SK-MEL-5 (cell line): ENCODE results near the gene ZNF618. TPM values are rescaled to one million over a fixed set of nuclear protein-coding genes. Genes with fewer than 3 reads are reported as not detected.
A peak's percentile ranks its signal among the peaks of the same experiment; 100 is the strongest.

Experiments used
- DNase-seq: peaks from one replicate; pipeline ENCODE4 v3.0.0-alpha.2; 2016; ENCODE audit warnings: low read depth, low spot score
- in situ Hi-C: cut with HindIII; loops from 2 replicates; pipeline ENCODE4 v1.10.0; 2016; ENCODE audit warnings: low sequenced_read_pairs, high pct_unique_total_duplicates, low pct_unique_long_range_greater_than_20kb
- total RNA-seq: library from RNA; depleted of rRNA; stranded (reverse); fragments of >200 nt; shearing (Covaris generic); gene quantifications from 2 replicates; pipeline ENCODE4 v1.2.3, GENCODE V29; 2014

Gene ZNF618
- total RNA-seq, 1 experiment from 2014 or later: 2.2 TPM

DNA sequence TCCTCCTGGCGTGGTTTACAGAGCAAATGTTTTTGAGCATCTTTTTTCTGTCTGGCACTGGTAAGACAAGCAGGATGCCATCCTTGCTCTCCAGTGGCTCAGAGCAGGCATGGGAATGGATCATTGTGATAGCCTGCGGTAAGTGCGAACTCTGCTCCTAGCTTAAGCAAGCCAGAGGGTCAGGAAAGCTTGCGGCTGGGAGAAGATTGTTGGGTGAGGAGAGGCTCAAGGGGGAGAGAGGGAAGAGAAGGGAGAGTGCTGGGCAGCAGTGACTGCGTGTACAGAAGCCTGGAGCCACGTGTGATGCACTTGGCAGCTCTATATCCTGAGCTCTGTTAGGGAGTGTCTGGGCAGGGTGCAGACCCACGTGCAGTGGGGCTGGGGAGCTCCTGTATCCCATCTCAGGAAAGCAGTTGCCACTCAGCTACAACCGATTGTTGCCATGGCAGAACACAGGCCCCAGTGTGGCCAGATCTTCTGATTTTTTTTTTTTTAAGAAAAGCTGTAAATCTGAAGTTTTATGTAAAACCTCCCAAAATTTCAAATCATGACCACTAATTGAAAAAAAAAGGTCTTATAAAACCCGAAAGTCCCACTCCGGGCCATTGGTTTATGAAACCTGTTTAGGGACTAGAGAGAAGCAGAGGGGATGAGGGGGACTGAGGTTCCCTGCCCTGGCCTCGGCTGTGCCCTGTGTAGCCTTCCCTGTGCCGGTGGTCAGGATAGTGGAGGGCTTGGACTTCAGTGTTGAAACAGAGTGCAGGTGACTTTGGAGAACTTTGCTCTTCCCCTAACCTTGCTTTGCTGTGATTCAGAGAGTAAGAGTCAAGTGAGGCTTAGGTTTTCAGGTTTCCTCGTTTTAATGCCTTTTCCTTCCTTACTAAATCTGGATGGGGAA is 67.3 kb downstream of the ZNF618 start:
- no peak for DNase-seq

DNA sequence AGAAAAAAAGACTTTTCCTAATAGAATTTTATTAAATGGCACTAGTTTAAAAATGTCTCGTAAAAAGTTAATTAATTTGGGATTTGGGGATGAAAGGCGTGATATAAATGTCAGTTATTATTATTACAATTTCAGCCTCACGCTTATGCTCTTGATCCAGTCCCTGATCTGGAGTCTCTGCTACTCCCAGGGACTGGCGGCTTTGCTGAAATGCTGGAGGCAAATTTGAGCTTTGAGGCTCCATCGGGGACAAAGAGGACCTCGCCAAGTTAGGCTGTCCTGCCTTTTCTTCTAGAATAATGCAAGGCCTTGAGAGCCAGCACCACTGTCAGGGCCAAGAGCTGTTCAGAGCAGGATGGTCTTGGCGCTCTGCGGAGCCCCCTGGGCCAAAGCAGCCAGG is 69.7 kb downstream of the ZNF618 start:
- no peak for DNase-seq
- in situ Hi-C loops: no loop called here

More for the DNA sequence above, 67.3 kb downstream of the ZNF618 start:
- in situ Hi-C loops: no loop called here

DNA sequence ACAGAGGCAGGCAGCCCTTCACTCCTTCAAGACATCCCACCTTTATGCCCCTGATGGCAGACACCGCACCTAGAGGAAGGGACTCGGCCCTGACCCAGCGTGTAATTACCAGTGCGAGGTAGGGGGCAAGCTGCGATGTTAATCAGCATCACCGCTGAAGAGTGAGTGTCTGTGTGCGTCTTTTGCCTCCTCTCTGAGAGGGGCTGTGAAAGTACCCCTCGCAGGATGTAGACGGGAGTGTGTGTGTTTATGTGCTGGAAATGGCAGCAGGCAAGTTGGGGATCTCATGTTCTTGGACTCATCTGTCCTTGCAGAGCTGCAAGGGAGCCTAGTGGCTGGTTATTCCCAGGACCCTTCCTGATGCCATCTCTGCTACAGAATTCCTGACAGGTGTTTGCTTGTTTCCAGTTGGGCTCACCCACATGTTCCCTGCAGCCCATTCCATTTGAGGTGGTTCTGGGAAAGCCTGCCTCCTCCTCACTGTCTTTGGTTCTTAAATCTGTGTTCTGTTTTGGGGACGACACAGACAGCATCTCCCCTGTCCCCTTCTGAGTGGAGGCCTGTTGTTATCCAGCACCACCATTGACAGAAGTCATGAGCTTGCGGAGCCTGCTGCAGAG is 70.5 kb downstream of the ZNF618 start:
- no peak for DNase-seq
- in situ Hi-C loops: no loop called here

DNA sequence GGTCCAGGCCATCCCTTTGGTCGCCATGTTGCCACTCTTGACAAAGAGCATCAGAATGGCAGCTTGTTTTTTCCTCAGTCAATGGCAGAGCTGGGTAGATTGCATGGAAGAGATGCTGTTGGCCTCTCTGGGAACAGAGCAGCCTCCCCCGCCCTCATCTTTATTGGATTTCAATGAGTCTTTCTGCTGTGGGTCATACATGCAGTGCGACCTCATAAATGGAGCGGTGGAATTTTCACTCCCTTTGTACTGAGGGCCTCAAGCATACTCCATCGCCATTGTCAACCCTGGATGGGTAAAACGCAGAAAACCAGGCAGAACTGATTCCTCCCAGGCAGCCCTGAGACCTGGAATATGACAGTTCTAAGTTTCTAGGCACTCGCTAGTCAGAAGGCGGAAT is 71.8 kb downstream of the ZNF618 start:
- DNase-seq: no peak
- in situ Hi-C loops: no loop called here

DNA sequence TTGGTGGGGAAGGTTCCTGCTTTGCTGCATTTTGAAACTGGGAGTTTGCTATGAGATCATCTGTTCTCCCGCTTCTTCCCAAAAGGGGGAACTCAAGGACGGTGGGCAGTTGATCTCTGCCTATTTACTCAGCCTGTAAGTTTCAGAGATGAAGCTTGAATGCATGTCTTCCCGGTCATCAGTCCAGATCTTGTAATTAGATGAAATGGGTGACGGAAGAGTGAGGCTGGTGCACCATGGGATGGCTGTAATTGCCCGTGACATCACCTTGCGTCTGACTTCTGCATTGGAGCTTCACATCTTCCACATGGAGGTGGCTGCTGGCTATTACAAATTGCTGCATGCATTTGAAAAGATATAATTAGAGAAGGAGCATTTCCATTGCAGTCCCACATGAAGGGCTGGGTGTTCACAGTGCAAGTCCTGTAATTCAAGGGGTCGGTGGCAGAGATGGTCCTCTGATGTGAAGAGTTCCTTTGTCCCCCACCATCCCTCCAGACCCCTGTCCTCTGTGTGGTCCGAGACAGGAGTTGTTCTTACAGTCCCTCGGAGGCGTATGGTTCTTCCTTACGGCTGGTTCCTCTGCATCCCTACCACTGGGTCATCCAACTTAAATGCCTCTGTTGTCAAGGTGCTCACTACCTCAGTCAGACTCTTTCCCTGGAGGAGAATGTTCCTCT is 72.9 kb downstream of the ZNF618 start:
- in situ Hi-C loops: no loop called here
- DNase-seq: no peak

DNA sequence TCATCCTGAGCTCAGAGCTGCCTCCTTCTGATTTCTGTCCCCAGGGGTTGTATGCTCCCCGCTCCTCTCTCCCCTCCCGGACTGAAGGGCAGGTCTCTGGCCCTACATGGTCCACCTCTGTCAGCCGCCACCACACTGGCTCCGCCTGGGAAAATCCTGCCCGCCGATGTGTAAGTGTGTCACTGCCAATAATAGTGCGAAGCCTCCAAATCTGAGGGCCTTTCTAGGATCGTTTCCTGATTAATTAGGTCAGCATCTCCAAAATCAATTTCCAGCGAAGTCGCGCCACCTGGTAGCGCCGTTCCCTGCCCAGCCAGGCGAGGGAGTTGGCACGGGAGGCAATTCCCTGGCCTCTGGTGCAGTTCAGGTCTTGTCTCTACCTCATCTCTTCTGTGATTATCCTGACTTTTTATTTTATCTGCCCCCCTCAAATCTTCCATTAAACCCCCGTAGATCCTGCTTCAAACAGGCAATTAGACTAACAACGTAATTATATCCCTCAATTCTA is 73.5 kb downstream of the ZNF618 start:
- in situ Hi-C loops: no loop called here
- no peak for DNase-seq

DNA sequence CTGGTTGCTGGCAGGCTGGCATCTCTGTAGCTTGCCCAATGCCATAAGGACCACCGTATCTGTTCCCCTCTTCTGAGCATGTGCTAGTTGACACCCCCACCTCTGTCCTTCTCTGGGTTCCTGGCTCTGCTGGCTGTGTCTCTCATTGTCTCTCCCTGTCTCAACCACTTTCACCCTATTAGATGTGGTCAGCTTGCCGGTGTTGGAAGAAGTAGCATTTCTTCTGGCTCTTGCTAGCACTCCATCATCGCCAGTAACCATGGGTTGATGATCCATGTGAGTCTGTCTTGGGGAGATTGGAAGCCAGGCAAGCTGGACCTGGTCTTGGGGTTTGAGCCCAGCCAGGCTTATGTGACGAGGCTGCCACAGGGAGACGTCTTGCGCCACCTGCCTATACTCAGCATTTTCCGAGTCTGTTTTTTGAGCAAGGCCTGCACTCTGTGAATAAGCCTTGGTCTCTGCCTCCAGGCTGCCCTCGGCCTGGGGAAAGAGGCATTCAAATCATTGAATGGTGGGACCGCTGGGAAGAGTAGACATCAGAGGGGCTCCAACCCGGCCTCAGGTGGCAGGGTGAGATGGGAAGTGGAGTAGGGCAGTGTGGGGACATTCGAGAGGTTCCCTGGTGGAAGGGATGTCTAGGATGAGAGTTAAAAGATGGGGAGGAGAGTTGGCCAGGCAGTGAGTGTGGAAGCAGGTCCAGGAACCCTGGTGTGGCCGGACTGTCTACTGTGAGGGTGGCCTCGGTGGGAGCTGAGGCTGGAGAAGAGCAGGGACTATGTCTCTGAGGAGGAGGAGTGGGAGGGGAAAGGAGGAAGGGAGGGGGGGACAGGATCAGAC is 74.3 kb downstream of the ZNF618 start:
- in situ Hi-C loops: no loop called here
- DNase-seq: no peak

DNA sequence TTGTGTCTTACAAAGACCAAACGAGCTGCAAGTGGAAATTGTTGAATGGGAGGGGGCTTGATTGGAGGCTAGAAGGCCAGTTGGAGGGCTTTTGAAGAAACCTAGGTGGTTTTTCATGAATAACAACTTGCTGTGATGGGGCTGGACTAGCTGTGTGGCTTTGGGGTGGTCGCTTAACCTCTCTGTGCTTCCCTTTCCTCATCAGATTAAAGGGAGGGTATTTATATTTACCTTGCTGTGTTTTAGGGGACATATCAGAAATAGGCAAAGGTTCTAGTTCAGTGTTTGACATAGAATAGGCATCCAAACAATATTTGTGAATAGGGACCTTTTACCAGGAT is 74.9 kb downstream of the ZNF618 start:
- no peak for DNase-seq
- in situ Hi-C loops: no loop called here

DNA sequence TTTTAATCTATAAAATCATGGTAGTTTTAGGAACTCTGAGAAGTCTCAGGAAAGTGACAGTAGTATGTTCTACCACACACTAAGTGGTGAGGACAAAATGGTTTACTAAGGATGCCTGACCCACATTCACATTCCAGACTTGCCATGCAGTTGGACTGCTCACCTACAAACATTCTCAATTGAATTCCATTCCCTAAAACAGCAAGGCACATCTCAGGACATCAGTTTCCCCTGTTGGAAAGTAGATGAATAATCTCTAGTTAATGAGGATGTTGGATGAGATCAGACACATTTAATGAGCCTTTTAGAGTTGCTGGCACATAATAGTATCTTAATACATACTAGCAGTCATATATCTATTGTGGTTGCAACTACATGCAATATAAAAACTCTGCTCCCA is 76.6 kb downstream of the ZNF618 start:
- DNase-seq: no peak
- in situ Hi-C loops: no loop called here

DNA sequence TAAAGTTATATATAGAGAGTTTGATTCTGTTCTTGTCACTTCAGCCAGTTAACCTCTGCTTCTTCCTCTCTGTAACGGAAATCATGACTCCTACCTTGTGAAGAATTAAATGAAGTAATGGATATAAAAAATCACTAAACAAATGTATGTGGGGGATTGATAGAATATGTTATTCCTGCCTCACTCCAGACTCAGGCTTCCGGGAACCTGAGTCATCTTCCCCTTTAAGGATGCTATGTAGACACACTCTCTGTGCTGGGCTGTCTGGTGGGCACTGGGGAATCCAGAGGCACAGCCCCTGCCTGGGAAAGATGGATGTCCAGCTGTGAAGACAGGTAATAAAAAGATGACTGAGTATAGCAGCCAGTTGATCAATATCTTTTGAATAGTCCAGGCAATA is 77.4 kb downstream of the ZNF618 start:
- in situ Hi-C loops: no loop called here
- DNase-seq: no peak

DNA sequence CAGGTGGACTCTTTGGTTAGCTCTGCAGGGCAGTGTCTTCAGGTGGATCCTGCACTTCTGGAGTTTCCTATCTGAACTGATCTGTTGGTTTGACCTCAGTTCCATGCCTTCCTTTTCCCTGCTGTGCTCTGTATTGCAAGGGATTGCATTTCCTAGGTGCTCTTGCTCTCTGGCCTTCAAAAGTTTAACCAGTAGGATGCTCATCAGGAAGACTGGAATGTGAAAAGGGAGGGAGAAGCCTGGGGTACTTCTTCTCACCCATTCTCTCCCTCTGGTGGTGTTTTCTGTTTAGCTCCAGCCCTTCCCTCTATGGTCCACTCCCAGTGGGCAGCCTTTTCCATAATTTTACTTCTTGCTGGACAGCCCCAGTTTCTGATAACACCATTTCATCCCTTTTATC is 78.5 kb downstream of the ZNF618 start:
- in situ Hi-C loops: no loop called here
- no peak for DNase-seq

DNA sequence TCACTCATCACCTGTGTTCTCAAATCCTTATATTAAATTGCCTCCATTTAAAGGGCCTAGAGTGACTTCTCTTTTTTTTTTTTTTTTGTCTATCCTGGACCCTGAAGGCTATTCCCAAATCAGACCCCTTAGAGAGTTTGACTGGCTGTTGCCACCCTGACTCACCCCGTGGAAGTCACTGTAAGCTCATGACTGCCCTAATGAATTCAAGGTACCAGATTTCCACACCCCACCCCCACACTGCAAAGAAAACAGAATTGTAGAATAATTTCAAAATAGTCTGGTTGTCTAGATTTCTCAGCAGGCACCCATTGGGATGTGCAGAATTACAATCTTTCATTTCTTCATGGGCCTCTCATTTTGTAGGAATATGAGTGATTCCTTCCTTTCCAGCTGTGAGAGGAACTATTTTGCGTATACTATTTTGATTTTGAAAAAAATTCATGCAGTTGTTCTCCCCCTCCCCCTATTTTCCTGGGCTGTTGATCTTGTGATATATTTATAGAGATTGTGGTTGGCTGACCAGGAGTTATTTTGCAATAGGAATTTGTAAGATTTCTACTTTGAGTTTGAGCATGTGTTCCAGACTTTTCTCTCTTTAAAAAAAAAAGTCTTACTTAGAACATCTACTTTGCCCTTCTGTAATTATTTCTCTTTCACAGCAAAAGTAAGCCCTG is 79.1 kb downstream of the ZNF618 start:
- in situ Hi-C loops: no loop called here
- DNase-seq: peak; percentile 22

DNA sequence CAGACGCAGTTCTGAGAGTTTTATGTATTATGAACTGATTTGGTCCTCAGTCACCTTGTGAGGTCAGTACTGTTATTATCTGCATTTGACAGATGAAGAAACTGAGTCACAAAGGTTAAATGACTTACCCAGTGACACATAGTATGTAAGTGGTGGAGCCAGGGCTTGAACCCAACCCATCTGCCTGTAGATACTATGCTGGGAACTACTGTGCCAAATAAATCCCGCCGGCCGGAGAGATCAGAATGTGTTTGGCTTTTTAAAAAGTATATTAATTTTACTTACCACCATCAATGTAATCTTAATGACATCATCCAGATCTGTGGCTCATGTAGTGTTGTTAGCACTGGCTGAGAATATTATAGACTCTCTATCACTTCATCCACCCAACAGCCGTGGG is 80.8 kb downstream of the ZNF618 start:
- no peak for DNase-seq
- in situ Hi-C loops: no loop called here

DNA sequence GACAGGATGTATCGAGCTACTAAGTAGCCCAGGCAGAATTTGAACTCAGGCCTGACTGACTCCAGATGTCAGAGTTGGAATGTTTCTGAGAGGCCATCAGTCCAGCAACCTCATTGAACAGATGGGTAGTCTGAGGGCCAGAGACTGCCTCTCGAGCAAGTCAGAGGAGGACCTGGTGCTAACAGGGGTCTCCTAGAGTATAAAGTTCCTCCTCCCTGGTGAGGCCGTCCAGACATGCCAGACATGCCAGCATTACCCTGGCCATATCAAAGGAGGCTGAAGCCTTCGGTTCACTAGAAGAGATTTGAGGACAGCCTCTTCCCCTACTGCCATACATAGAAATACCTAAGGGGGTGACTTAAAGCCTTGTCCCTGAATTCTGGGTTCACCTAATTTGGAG is 81.2 kb downstream of the ZNF618 start:
- in situ Hi-C loops: no loop called here
- no peak for DNase-seq

DNA sequence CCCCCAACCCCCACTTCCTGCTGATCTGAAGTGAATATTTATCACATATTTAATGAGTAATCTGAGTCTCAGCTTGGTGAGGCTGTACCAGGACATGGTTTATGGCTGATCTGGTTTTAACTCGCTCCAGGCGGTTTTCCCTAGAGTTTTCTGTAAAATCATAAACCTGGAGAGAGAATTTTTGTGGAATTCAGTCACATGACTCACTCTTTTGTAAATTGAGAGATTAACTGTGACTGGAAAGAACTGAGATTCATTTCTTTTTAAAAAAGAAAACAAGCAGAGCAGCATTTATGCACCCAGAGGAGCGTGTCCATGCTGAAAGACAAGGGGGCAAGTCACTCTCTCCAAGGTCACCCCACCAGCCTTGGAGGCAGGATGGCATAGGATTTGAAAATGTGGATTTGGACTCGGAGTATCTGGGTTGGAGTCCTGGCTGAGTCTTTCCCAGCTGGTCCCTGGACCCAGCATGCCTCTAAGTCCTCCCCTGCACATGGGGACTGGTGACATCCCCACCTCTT is 81.8 kb downstream of the ZNF618 start:
- in situ Hi-C loops: no loop called here
- DNase-seq: no peak

DNA sequence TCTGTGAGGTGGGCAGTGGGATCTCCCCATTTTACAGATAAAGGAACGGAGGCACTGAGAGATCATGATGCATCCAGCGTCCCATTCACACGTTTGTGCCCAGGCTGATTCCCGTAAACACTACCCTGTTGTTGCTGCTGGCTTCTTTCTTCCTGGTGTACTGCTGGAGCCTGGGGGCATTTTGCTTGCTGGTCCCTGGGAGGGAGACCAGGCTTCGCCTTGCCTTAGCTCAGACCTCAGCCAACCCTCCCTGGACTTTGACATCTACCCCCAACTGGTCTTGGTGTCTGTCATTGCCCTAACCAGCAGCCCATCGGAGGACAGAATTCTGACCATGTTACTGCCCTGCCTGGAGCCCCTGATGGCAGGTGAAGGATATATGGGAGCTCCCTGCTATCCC is 82.4 kb downstream of the ZNF618 start:
- no peak for DNase-seq
- in situ Hi-C loops: no loop called here

DNA sequence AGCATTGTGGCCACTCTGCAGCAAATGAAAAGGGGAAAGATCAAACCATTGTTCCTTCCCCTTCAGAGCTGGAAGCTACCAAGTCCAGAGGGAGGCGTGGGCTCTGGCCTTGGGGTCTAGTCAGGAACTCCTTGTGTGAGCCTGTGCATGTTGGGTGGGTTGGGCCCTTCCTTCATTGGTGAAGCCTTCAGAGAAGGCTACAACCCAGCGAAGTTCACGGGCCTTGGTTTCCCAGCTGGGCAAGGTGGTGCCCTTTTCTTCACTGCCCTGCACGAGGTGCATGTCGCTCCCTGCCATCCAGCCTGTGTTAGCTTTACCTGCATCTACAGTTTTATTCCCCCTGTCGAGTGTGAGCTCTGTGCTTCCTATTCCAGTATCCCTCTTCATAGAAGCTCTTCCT is 84.7 kb downstream of the ZNF618 start:
- DNase-seq: no peak
- in situ Hi-C loops: no loop called here
